GM18517 (cell line): ENCODE results near the gene CEBPA.
A peak's percentile ranks its signal among the peaks of the same experiment; 100 is the strongest.

ENCODE experiments used
- ATAC-seq: cut with Tn5 transposase; IDR thresholded peaks from one replicate; pipeline ENCODE4 v1.9.1; 2021; ENCODE audit warnings: mild to moderate bottlenecking, moderate library complexity; ENCODE audit not compliant: unreplicated experiment

The CEBPA gene

DNA sequence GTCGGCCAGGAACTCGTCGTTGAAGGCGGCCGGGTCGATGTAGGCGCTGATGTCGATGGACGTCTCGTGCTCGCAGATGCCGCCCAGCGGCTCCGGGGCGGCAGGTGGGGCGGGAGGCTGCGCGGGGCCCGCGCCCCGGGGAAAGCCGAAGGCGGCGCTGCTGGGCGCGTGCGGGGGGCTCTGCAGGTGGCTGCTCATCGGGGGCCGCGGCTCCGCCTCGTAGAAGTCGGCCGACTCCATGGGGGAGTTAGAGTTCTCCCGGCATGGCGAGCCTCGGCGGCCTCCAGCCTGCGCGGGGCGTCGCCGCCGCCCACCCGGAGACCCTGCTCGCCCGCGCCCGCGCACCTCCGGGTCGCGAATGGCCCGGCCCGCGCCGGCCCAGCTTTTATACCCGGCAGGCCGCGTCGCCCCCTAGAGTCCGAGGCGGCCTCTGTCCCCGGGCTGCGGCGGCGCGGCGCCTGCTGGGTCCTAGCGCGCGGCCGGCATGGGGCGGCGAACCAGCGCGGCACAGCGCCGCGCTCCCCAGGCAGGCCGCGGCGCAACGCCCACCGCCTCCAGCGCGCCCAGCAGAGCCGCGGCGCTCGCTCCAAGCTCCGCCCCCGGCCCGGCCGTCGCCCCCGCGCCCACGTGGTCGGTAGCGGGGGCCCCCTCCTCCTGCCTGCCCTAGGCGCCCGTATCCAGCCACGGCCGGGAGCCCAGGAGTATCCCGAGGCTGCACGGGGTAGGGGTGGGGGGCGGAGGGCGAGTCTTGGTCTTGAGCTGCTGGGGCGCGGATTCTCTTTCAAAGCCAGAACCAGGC lies at the start of gene CEBPA:
Gene CEBPA, minus strand, starts transcription at position 360 of the 799 bp plus-strand sequence. Its CDS starts 120 bp downstream, at position 240.
- ATAC-seq: peak; percentile 73

DNA sequence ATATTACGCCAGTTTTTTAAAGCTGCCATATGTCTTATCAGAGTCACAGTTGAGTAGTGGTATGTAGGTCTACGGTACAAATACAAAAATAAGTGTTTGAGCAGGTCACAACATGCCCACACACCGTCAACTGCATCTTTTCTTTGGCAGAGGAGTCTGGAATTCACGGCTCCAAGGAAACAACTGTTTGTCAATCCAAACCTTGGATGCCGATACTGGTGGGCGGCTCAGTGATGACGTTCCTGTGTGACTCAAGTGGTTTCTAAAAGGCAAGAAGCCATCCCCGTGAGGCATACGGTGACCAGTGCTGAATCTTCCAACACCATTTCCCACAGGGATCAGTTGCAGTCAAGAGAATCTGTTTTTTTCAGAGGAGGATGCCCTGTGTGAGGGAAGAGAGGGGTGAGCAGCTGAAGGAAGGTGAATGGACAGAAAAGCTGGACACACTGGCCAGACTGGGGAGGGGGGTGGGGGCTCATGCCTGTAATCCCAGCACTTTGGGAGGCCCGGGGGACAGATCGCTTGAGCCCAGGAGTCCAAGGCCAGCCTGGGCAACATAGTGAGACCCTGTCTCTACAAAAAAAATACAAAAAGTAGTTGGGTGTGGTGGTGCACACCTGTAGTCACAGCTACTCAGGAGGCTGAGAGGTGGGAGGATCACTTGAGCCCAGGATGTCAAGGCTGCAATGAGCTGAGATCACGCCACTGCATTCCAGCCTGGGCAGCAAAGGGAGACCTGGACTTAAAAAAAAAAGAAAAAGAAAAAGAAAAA lies 48.4 kb upstream of the CEBPA start:
- ATAC-seq: no peak

DNA sequence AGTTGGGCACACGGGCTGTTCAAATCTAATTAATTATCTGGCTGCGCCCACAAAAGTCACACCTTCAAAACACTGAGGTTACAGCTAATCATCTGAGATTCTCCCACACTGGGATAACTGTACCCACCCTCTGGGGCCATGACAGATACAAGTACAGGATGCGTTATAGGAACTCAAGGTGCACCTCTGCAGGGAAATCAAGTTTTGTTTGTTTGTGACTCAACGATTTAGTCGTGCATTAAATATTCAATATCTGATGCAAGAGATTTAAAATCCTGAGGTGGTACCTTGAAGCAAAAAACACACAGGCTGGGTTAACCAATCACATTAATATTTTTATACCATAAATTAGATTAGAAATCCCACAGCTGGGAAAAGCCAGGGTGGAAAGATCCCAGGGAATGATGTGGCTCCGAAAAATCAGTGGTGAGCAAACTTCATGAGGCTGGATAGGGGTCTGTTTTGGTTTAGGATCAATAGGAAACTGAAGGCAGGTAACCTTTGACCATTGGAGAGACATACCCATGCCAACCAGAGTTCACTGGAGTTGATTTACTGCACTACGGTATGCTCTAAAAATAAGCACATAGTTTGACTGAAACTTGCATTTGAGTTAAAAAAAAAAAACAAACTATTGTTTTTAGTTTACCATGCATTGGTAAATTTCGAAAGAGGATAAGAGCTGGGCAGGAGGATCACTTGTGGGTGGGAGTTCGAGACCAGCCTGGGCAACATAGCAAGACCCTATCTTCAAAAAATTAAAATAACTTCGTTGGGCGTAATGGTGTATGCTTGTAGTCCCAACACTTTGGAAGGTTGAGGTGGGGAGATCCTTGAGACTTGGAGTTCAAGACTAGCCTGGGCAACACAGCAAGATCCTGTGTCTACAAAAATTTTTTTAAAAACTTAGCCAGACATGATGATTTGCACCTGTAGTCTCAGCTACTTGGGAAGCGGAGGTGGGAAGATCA lies 47.3 kb upstream of the CEBPA start:
- no peak for ATAC-seq

DNA sequence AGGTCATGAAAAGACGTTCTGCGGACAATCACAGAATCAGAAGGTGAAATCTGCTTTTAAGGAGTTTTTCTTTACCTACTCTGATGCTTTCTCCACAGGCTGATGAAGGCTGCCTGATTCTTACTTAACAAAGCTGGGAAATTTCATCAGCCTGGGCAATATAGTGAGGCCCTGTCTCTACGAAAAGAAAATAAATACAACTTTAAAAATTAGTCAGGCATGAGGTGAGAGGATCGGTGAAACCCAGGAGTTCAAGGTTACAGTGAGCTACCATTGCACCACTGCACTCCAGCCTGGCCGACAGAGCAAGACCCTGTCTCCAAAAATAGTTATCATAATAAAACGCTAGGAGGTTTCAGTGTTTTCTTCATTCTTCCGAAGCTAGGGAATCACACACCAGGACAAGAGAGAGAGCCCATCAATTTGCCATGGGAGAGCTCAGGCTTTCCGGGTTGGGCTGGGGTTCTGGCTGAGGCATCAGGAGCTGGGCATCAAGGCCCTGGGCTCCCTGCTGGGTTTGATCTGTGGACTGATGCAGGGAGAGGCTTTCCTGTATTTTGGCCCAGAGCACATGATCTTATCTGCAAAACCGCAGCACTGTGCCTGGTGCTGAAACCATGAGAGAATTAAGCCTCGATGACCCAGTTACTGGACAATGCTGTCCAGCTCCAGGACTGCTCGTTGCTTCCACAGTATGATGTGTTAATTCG lies 46.1 kb upstream of the CEBPA start:
- ATAC-seq: no peak

DNA sequence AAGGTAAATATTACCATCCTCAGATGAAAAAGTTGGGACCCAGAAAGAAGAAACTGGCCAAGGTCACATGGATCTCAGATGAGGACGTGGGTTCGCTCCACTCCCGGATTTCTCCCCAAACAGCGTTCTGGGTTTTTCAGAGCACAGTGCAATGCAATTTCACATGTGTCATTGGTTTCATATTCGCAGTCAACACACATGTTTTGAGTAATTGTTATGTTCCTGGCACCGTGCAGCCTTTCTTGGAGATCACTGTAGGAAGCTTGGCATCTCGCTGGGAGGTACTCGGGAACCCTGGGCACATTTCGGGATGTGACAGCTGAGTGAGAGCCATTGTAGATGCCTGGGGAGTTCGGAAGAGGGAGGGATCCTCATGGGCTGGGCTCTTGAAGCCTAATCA lies 45.0 kb upstream of the CEBPA start:
- no peak for ATAC-seq

DNA sequence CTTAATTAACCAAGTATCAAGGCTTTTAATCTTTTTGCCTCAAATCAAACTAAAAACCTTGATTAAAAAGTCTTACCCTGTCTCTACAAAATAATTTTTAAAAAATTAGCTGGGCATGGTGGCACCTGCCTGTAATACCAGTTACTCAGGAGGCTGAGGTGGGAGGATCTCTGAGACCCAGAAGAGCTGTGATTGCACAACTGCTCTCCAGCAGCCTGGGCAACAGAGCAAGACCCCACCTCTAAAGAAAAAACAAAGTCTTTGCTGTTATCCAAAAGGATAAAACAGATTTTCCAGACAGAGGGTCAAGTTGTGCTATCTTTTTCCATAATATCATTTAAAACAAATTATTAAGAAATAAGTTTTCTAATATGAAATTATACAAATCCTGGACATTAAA lies 44.3 kb upstream of the CEBPA start:
- no peak for ATAC-seq

DNA sequence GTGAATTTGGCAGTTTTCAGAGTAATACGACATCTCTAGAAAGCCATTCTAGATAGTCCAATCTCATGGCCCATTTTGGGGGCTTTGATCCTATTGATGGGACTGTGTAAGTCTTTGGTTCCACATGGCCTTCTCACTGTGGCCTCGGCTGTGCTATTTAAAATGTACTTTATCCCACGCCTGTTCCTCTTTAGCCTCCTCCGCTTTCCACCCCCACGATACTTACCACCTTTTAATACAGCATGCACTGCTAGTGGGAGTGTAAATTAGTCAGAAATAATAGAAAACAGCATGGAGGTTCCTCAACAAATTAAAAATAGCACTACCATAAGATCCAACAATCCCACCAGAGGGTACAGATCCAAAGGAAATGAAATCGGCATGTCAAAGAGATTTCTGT lies 42.8 kb upstream of the CEBPA start:
- no peak for ATAC-seq

DNA sequence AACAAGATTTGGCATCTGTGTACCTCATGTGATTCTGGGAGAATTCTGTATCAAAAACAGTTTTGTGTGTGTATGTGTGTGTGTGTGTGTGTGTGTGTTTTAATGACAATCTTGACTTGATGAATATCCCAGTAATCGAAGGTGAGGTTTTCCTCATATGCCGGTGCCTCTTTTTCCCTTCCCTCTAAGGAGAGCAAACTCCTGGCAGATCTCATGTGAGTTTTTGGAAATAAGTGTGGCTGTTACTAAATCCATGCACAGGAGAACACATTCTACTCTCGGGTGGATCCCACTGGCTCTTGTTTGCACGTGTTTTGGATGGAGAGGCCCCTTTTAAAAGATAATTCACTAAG lies 42.2 kb upstream of the CEBPA start:
- ATAC-seq: no peak

DNA sequence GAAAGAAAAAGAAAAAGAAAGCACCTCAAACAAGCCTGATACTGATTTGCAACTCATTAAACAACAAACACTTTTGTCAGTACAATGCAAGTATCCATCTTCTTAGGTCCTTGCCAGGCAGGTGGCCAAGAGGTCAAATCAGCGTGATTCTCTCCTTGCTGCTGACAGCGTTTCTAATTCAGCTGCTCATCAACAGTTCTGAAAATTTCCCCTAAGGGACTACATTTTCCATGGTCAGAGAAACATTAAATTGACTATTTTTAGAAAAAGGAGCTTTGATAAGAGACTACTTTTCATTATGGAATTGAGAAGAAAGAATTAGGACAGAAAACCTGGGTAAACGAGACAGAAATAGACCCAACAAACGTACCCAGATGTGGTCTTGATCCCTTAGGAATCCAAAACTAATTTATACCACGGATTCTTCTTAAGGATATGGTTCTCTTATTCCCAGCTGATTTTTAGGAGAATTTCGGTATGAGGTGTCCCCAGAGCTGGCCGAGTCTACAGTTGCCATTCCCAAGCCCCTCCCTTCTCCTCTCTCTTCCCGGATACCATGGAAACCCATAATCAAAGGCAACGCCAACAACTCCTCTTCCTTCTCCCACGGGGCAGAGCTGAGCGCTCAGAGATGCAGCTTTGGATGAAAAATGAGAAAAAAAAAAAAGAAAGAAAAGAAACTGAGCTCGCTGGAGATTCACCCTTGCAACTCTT lies 41.7 kb upstream of the CEBPA start:
- ATAC-seq: no peak

DNA sequence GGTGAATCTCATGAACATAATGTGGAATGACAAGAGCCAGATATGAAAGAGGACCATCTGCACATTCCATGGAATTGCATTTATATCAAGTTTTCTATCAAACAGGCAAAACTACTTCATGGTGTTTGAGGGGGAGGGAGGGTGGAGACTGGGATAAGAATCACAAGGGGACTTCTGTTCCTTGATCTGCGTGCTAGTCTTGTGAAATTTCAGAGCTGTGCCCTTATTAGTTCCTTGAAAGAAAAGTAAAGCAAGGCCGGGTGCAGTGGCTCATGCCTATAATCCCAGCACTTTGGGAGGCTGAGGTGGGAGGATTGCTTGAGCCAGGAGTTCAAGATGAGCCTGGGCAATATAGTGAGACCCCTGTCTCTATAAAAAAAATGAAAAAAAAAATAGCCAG lies 41.0 kb upstream of the CEBPA start:
- ATAC-seq: no peak

DNA sequence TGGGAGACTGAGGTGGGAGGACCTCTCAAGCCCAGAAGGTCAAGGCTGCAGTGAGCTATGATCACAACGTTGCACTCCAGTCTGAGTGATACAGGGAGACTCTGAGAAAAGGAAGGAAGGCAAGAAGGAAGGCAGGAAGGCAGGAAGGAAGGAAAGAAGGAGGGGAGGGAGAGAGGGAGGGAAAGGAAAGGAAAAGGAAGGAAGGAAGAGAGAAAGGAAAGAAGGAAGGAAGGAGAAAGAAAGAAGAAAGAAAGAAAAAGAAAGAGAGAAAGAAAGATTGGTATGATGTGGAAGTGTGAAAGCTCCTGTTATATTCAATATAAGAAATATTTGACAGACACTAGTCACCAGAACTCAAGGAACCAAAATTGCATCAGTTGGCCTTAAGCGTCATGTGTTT lies 38.7 kb upstream of the CEBPA start:
- ATAC-seq: no peak

DNA sequence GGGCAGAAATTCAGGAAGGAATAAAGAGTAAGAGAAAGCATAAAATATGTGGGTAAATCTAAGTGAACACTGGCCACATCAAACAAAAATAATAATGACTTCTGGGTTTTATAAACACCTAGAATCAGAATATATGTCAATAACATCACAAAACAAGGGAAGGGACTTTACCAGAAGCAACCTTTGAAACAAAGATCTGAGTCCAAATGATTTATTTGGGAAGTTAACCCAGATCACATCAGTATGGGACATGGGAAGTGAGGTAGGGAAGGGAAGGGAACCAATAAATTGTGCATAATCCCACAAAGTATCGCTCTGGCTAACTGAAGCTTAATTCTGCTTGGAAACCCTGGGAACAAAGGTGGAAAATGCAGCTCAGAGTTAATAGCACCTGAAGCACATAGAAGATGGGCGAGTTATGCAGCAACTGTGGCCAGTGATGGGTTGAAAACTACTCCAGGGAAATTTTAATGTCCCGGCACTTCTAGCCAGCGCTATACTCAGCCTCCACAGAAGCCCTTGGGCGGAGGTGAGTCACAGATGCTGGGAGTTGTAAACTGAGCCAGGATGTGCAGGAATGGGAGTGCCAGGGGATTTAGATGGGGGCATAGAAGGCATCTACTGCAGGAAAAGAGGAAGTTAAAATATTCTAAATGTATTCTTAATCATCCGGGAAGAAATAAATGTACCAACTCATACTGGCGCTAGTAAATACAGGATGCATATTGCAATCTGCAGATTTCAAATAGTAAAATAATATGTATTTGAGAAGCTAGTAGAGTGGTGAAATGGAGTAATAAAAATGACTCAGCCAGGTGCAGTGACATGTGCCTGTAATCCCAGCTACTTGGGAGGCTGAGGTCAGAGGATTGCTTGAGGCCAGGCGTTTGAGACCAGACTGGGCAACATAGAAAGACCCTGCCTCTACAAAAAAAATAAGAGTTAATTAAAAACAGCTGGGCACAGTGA lies 37.0 kb upstream of the CEBPA start:
- no peak for ATAC-seq

DNA sequence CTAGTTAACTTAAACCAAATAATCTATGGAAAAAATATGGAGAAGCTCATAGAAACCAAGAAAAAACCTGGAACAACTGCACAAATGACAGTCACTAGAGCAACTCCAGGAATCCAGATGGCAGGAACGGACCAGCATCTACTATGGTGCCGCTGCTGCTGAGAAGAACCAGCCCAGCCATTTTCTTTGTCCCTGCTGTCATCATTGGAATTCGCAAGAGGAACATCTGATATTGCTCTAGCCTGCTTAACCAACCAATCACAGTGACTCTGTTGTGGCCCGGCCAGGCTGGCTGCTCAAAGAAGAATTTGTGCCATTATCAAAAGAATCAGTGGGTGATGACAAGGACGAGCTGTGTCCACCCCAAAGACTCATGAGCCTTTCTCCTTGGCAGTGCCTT lies 33.1 kb upstream of the CEBPA start:
- ATAC-seq: no peak

DNA sequence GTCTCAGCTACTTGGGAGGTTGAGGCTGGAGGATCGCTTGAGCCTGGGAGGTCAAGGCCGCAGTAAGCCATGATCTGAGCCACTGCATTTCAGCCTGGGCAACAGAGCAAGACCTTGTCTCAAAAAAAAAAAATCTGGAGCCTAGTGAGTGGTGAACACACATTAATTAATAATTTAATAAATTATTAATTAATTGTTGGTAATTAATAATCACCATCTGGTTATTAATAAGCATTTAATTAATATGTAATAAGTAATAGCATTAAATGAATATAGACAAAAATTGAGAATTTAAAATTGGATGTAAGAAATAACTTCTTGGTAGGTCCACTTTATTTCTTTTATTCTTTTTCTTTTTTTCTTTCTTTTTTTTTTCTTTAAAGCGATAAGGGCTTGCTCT lies 31.9 kb upstream of the CEBPA start:
- ATAC-seq: no peak

DNA sequence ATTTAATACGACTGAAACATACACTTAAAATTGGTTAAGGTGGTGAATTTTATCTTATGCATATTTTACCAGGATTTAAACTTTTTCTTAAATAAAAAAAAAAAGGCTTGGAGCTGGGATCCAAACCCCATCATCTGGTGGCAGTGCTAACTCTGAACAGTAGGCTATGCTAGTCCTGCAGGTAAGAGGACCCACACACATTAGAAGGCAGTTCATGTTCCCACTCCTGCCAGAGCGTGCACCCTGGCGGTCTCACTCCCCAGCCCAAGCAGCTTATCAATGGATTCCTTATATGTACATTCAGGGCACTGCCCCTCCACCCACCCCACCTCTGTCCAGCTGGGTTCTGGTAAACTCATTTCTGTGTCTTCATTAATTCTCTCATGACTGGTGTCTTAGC lies 31.3 kb upstream of the CEBPA start:
- no peak for ATAC-seq

DNA sequence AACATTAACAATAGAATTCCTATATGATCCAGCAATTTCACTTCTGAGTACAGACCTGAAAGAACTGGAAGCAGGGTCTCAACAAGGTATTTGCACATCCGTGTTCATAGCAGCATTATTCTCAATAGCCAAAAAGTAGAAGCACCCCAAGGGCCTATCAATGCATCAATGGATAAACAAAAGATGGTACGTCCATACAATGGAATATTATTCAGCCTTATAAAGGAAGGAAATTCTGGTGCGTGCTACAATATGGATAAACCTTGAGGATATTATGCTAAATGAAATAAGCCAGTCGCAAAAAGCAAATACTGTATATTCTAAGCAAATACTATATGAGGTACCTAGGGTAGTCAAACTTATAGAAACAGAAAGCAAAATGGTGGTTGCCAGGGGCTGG lies 30.8 kb upstream of the CEBPA start:
- no peak for ATAC-seq

DNA sequence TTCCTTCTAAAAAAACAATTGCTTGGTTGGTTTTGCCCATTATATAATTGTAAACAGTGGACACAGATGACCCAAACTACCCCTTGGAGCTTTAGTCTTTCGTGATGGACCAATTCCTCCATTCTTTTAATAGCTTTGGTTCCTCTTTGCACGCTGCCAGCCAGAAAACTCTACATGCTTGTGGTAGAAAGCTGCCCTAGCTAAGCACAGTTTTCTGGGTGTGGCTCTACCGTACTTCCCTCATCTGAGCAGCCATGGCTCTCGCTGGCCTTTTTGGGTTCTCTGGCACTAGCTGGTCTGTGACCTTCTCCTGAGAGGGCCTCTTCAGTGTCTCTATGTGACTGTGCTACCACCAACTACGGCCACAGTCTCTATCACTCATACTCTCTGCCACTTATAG lies 29.9 kb upstream of the CEBPA start:
- ATAC-seq: no peak

DNA sequence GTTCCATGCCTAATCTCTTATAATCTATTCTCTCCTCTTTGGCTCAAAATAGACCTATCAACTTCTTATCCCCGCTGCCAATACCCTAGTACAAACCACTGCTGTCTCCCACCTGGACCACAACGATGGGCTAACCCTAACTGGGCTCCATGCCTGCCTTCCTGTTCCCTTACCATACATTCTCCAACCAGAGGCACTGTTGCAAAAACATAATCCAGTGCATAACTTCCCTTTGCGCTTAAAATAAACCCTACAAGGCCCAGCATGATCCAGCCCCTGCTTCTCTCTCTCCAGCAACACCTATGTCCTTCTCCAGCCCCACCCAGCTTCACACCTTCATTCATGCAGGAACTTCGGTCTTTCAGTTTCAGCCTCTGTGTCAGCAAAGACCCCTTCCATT lies 27.4 kb upstream of the CEBPA start:
- ATAC-seq: no peak

DNA sequence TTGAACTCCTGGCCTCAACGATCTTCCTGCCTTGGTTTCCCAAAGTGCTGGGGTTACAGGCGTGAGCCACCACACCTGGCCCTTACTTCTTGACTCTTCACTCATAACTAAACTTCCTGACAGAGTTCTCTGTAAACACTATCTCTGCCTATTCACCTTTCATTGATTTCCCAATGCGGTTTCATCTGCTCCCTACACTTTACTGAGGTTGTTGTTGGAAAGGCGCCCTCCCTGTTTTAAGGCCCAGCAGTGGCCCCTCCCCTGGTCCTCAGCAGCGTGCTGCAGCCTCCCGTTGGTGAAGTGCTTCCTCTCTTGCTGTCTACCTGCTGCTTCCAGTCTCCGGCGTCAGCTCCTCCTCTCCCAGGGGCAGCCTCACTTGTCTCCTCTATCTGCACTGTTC lies 26.7 kb upstream of the CEBPA start:
- ATAC-seq: no peak
